IMR-90 (cell line): Measurements from ENCODE around the gene PRR33. TPM values are rescaled to one million over a fixed set of nuclear protein-coding genes. Genes with fewer than 3 reads are reported as not detected.

Experiments
- NFE2L2 ChIP-seq: fragments of 150-350 bp; IDR thresholded peaks from 2 replicates; pipeline ENCODE4 v1.6.1; 2016; ENCODE audit warnings: low read depth, mild to moderate bottlenecking, low read length
- microRNA-seq, 2 experiments: library from miRNA; stranded (forward) in 1 of 2; unstranded in 1 of 2; fragments of 10-50 nt in 1 of 2; fragments of <30 nt in 1 of 2; gene quantifications in 1 of 2; microRNA quantifications in 1 of 2; one replicate each; pipeline versions ENCODE3 to v1.1.0; 2013 to 2020; ENCODE audit not compliant: insufficient read depth in 1 of 2, insufficient read length in 1 of 2, unreplicated experiment in 1 of 2
- polyA plus RNA-seq, 3 experiments: library from polyadenylated mRNA; depleted of rRNA; stranded (reverse); fragments of >200 nt; gene quantifications; 2 replicates each; pipeline ENCODE4 v1.2.3, GENCODE V29; 2012; ENCODE audit warnings: low replicate concordance in 1 of 3
- small RNA-seq, 5 experiments: library from RNA; depleted of rRNA; stranded (forward); fragments of <200 nt; gene quantifications; one replicate each; pipeline ENCODE3, GENCODE V24; 2012
- total RNA-seq: library from RNA; depleted of rRNA; stranded (reverse); fragments of >200 nt; gene quantifications from 2 replicates; pipeline ENCODE4 v1.2.3, GENCODE V29; 2012; rRNA removed
- TF ChIP-seq, protein P1 (sequence below): fragments of 150-350 bp; IDR thresholded peaks from 2 replicates; pipeline ENCODE4 v1.6.1; 2016; ENCODE audit warnings: low read depth, mild to moderate bottlenecking, low read length, moderate library complexity, borderline replicate concordance

Gene PRR33
- total and polyA plus RNA-seq, 2 of the 4 experiments (the other 2 are of a cell fraction) = not detected

DNA sequence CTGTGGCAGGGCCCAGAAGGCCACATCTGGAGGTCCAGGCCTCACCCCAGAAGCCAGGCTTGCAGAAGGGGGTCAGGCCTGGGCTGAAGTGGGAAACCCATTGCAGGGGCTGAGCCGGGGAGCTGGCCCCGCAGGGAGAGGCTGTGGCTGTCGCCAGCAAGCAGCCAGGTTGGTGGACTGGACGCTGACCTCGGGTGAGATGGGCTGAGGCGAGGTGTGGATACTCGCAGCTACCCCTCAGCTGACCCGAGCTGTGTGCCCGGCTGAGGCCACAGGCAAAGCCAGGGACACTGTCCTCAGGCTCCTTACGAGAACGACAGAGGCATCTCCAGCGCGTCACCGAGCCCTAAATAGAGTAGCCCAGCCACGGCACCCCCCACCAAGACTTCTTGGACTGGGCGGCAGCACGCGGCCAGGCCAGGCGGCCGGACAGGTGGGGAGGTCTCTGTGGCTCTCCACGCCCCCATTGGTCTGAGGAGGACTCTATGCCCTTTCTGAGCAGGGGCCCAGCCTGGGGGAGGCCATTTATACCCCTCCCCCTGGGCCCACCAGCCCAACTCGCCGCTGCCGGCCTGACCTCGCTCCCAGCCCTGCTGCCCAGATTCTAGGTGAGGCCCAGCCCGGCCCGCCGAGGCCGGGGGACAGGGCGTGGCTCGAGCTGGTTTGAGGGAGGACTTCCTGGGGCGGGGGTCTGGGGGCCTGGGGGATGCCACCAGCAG, 53.1 kb downstream of the PRR33 start, which contains the start of gene TNNI2 (continued):
- TF ChIP-seq, protein P1, sequence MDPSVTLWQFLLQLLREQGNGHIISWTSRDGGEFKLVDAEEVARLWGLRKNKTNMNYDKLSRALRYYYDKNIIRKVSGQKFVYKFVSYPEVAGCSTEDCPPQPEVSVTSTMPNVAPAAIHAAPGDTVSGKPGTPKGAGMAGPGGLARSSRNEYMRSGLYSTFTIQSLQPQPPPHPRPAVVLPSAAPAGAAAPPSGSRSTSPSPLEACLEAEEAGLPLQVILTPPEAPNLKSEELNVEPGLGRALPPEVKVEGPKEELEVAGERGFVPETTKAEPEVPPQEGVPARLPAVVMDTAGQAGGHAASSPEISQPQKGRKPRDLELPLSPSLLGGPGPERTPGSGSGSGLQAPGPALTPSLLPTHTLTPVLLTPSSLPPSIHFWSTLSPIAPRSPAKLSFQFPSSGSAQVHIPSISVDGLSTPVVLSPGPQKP = no peak
- TF ChIP-seq NFE2L2 = no peak

Small RNA genes within 50 kb of the gene (microRNA-seq; reads per million reads assigned to microRNA genes)
- not detected for gene AC051649.1 (ENCODE audit: insufficient read depth, insufficient read length)
- gene MIR4298 (ENCODE audit: insufficient read depth in 1 of 2, insufficient read length in 1 of 2, unreplicated experiment in 1 of 2) = 0 reads per million in 2 experiments
- not detected for gene MIR7847 (ENCODE audit: unreplicated experiment)

Small RNA genes within 50 kb of the gene (small RNA-seq; reads per million reads assigned to genes)
- 0 reads per million in 5 experiments for gene AC051649.1
- gene MIR4298 = 0 reads per million in 5 experiments

Other genes with a start within 250 kb of the PRR33 start
- gene KRTAP5-6, start 194.7 kb downstream of the PRR33 start, total RNA-seq = not detected in 2 replicates
- gene KRTAP5-6, start 194.7 kb downstream of the PRR33 start, polyA plus RNA-seq (2012; rRNA removed) = not detected in 2 replicates
- under 0.01 and 0.18 TPM in 2 replicates for gene IFITM10, start 141.3 kb downstream of the PRR33 start, total RNA-seq
- 0.15 and 0.59 TPM in 2 replicates for gene IFITM10, start 141.3 kb downstream of the PRR33 start, polyA plus RNA-seq (2012; rRNA removed)
- gene CTSD, start 128.0 kb downstream of the PRR33 start, total RNA-seq = 38.3 and 39.8 TPM in 2 replicates
- gene CTSD, start 128.0 kb downstream of the PRR33 start, polyA plus RNA-seq (2012; rRNA removed) = 151 and 166 TPM in 2 replicates
- not detected in 2 replicates for gene SYT8, start 56.9 kb downstream of the PRR33 start, total RNA-seq
- not detected in 2 replicates for gene SYT8, start 56.9 kb downstream of the PRR33 start, polyA plus RNA-seq (2012; rRNA removed)
- not detected in 2 replicates for gene TNNI2, start 52.9 kb downstream of the PRR33 start, total RNA-seq
- gene TNNI2, start 52.9 kb downstream of the PRR33 start, polyA plus RNA-seq (2012; rRNA removed) = not detected in 2 replicates
- not detected in 2 replicates for gene LSP1, start 38.8 kb downstream of the PRR33 start, total RNA-seq
- 0.11 TPM in 1 of 2 replicates, not detected in the other for gene LSP1, start 38.8 kb downstream of the PRR33 start, polyA plus RNA-seq (2012; rRNA removed)
- gene TNNT3, start 27.8 kb upstream of the PRR33 start, total RNA-seq = not detected in 2 replicates
- gene TNNT3, start 27.8 kb upstream of the PRR33 start, polyA plus RNA-seq (2012; rRNA removed) = not detected in 2 replicates
- gene MRPL23, start 55.4 kb upstream of the PRR33 start, total RNA-seq = 114 and 133 TPM in 2 replicates
- 68.4 and 93.0 TPM in 2 replicates for gene MRPL23, start 55.4 kb upstream of the PRR33 start, polyA plus RNA-seq (2012; rRNA removed)
- gene H19, start 105.9 kb upstream of the PRR33 start, total RNA-seq = not detected in 2 replicates
- gene H19, start 105.9 kb upstream of the PRR33 start, polyA plus RNA-seq (2012; rRNA removed) = 0.23 and 0.41 TPM in 2 replicates
- 2.3 and 5.0 TPM in 2 replicates for gene IGF2, start 247.5 kb upstream of the PRR33 start, total RNA-seq
- gene IGF2, start 247.5 kb upstream of the PRR33 start, polyA plus RNA-seq (2012; rRNA removed) = 17.5 and 21.8 TPM in 2 replicates